Measurements from ENCODE around the gene THRB.

- TF ChIP-seq, protein P1, sequence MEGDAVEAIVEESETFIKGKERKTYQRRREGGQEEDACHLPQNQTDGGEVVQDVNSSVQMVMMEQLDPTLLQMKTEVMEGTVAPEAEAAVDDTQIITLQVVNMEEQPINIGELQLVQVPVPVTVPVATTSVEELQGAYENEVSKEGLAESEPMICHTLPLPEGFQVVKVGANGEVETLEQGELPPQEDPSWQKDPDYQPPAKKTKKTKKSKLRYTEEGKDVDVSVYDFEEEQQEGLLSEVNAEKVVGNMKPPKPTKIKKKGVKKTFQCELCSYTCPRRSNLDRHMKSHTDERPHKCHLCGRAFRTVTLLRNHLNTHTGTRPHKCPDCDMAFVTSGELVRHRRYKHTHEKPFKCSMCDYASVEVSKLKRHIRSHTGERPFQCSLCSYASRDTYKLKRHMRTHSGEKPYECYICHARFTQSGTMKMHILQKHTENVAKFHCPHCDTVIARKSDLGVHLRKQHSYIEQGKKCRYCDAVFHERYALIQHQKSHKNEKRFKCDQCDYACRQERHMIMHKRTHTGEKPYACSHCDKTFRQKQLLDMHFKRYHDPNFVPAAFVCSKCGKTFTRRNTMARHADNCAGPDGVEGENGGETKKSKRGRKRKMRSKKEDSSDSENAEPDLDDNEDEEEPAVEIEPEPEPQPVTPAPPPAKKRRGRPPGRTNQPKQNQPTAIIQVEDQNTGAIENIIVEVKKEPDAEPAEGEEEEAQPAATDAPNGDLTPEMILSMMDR (IDR thresholded peaks at IDR 0.05), result no peak
- TF ChIP-seq POLR2A (IDR thresholded peaks at IDR 0.05), result no peak
- TF ChIP-seq POLR2AphosphoS5 (IDR thresholded peaks at IDR 0.05; ENCODE audit: insufficient read depth in 1 of 2, low read depth in 1 of 2), result no peak
Measured at GRCh38 chr3:24166515-24166914, 328.1 kb downstream of the THRB start.

Data from vagina (tissue), 2 donors.